ENCODE measurements around the gene GAPDHS.
A peak's percentile ranks its signal among the peaks of the same experiment; 100 is the strongest.

Gene GAPDHS

GRCh38 chr19:35557539-35558399, 24.5 kb downstream of the GAPDHS start:
- peak; percentile 14 for DNase-seq (ENCODE audit: low read depth)

- no peak for DNase-seq (ENCODE audit: low read depth)
Measured at GRCh38 chr19:35558400-35559280, 25.4 kb downstream of the GAPDHS start.

- DNase-seq (ENCODE audit: low read depth) = no peak
Measured at GRCh38 chr19:35559281-35559659, 26.0 kb downstream of the GAPDHS start.

GRCh38 chr19:35559781-35560180, 26.5 kb downstream of the GAPDHS start:
- no peak for DNase-seq (ENCODE audit: low read depth)

GRCh38 chr19:35560271-35560670, 27.0 kb downstream of the GAPDHS start:
- no peak for DNase-seq (ENCODE audit: low read depth)

- DNase-seq (ENCODE audit: low read depth) = no peak
Measured at GRCh38 chr19:35560677-35561076, 27.4 kb downstream of the GAPDHS start.

- DNase-seq (ENCODE audit: low read depth) = no peak
Measured at GRCh38 chr19:35561436-35561835, 28.2 kb downstream of the GAPDHS start.

- no peak for DNase-seq (ENCODE audit: low read depth)
Measured at GRCh38 chr19:35562336-35562735, 29.1 kb downstream of the GAPDHS start.

GRCh38 chr19:35562776-35563175, 29.5 kb downstream of the GAPDHS start:
- no peak for DNase-seq (ENCODE audit: low read depth)

- DNase-seq (ENCODE audit: low read depth) = no peak
Measured at GRCh38 chr19:35563207-35563829, 30.1 kb downstream of the GAPDHS start, which contains the start of gene ATP4A. Gene ATP4A (minus strand): TSS chr19:35563658. CDS start chr19:35563629, 29 bp downstream.

GRCh38 chr19:35565016-35565856, 32.0 kb downstream of the GAPDHS start:
- no peak for DNase-seq (ENCODE audit: low read depth)

- DNase-seq (ENCODE audit: low read depth) = no peak
Measured at GRCh38 chr19:35566738-35567137, 33.5 kb downstream of the GAPDHS start.

- no peak for DNase-seq (ENCODE audit: low read depth)
Measured at GRCh38 chr19:35569281-35569781, 36.1 kb downstream of the GAPDHS start.

- DNase-seq (ENCODE audit: low read depth) = no peak
Measured at GRCh38 chr19:35571406-35571965, 38.2 kb downstream of the GAPDHS start.

- DNase-seq (ENCODE audit: low read depth) = no peak
Measured at GRCh38 chr19:35577918-35578317, 44.7 kb downstream of the GAPDHS start.

GRCh38 chr19:35578707-35579106, 45.5 kb downstream of the GAPDHS start:
- DNase-seq (ENCODE audit: low read depth) = no peak

GRCh38 chr19:35582760-35583159, 49.5 kb downstream of the GAPDHS start:
- no peak for DNase-seq (ENCODE audit: low read depth)

GRCh38 chr19:35585848-35586247, 52.6 kb downstream of the GAPDHS start, which contains the start of gene PMIS2:
Gene PMIS2 (plus strand): TSS chr19:35586173. CDS start chr19:35586260, 87 bp downstream.
- no peak for DNase-seq (ENCODE audit: low read depth)

- DNase-seq (ENCODE audit: low read depth) = no peak
Measured at GRCh38 chr19:35587321-35587720, 54.1 kb downstream of the GAPDHS start.

- no peak for DNase-seq (ENCODE audit: low read depth)
Measured at GRCh38 chr19:35590875-35591274, 57.6 kb downstream of the GAPDHS start.

GRCh38 chr19:35592226-35592625, 59.0 kb downstream of the GAPDHS start:
- DNase-seq (ENCODE audit: low read depth) = no peak
